Calu3 (cell line): Measurements from ENCODE around the gene DYSF. TPM values are rescaled to one million over a fixed set of nuclear protein-coding genes. Genes with fewer than 3 reads are reported as not detected.

Experiments
- BruUV-seq: library from RNA; stranded (reverse); fragments of 400-500 nt; replicated peaks from 2 replicates; lab custom pipeline; 2021; lab: Mats Ljungman, UMichigan
- CTCF ChIA-PET: fragments of 300-600 bp; sonication (Branson Sonifier 250); formaldehyde crosslinking; loops from one replicate; lab custom pipeline; 2022; ENCODE audit warnings: antibody characterized with exemption; lab: Charles Lee
- DNase-seq: peaks from one replicate; pipeline ENCODE4 v3.0.0; 2022
- H3K27ac Mint-ChIP-seq: one replicate; pipeline ENCODE4 v1.8.0; 2022; ENCODE audit warnings: mixed read lengths; ENCODE audit not compliant: unreplicated experiment
- H3K27me3 Mint-ChIP-seq: one replicate; pipeline ENCODE4 v1.8.0; 2022; ENCODE audit warnings: mixed read lengths; ENCODE audit not compliant: unreplicated experiment
- H3K36me3 Mint-ChIP-seq: one replicate; pipeline ENCODE4 v1.8.0; 2022; ENCODE audit warnings: mild to moderate bottlenecking, moderate library complexity, mixed read lengths; ENCODE audit not compliant: insufficient read depth, unreplicated experiment
- H3K4me1 Mint-ChIP-seq: one replicate; pipeline ENCODE4 v1.8.0; 2022; ENCODE audit warnings: mild to moderate bottlenecking, low read depth, mixed read lengths; ENCODE audit not compliant: unreplicated experiment
- H3K4me3 Mint-ChIP-seq: one replicate; pipeline ENCODE4 v1.8.0; 2022; ENCODE audit warnings: mild to moderate bottlenecking, low read depth, moderate library complexity, mixed read lengths; ENCODE audit not compliant: unreplicated experiment
- H3K9me3 Mint-ChIP-seq: one replicate; pipeline ENCODE4 v1.8.0; 2022; ENCODE audit warnings: low read depth, mixed read lengths; ENCODE audit not compliant: unreplicated experiment
- CTCF ChIP-seq: fragments of 200-600 bp; IDR thresholded peaks from one replicate; pipeline ENCODE4 v1.8.0; 2022; ENCODE audit warnings: antibody characterized with exemption; ENCODE audit not compliant: unreplicated experiment
- intact Hi-C: fragments of 100-400 bp; cut with micrococcal nuclease; formaldehyde crosslinking; loops from one replicate; pipeline ENCODE4 v1.10.0; 2022; ENCODE audit not compliant: unreplicated experiment
- total RNA-seq: library from RNA; stranded (reverse); gene quantifications from 2 replicates; pipeline ENCODE4 v1.2.3, GENCODE V29; 2022

DYSF gene
- total RNA-seq, 1 experiment from 2014 or later, result 3.2 TPM

- H3K27me3 Mint-ChIP-seq, result peaks cover 55% of the 10 kb centered on the region
- H3K9me3 Mint-ChIP-seq, result no peaks in the 10 kb centered on the region
- H3K4me3 Mint-ChIP-seq, result no peak overlapping the region
- H3K4me1 Mint-ChIP-seq, result no peaks in the 10 kb centered on the region
- CTCF ChIA-PET, result interaction anchor here (0.6 kb wide), 2 partner anchors 167 to 235 kb away, joined by 3 to 7 read pairs; no protein-coding TSS in a partner anchor
- H3K36me3 Mint-ChIP-seq, result no peaks in the 10 kb centered on the region
- H3K27ac Mint-ChIP-seq, result no peak overlapping the region
- no peak for TF ChIP-seq CTCF
- BruUV-seq, result no TSS peak
- intact Hi-C loops, result no loop called here
- DNase-seq, result no peak
Measured at GRCh38 chr2:71683070-71683469, 229.7 kb downstream of the DYSF start.

- Mint-ChIP-seq H3K36me3 (no peaks in the 10 kb centered on the region), H3K9me3 (no peaks in the 10 kb centered on the region), H3K27me3 (peaks cover 55% of the 10 kb centered on the region), H3K27ac (no peak overlapping the region), H3K4me3 (no peak overlapping the region), H3K4me1 (no peaks in the 10 kb centered on the region)
- TF ChIP-seq CTCF, result no peak
- CTCF ChIA-PET, result no interaction called here
- no TSS peak for BruUV-seq
- DNase-seq, result no peak
- intact Hi-C loops, result no loop called here
Measured at GRCh38 chr2:71683666-71684065, 230.3 kb downstream of the DYSF start.

GRCh38 chr2:71684226-71685072 lies 231.1 kb downstream of the DYSF start:
- Mint-ChIP-seq H3K36me3 (no peaks in the 10 kb centered on the region), H3K27ac (no peak overlapping the region), H3K27me3 (peaks cover 55% of the 10 kb centered on the region), H3K4me1 (no peaks in the 10 kb centered on the region), H3K9me3 (no peaks in the 10 kb centered on the region), H3K4me3 (no peak overlapping the region)
- TF ChIP-seq CTCF, result no peak
- BruUV-seq, result no TSS peak
- intact Hi-C loops, result no loop called here
- CTCF ChIA-PET, result interaction anchor here (0.8 kb wide), 1 partner anchor 14 kb away, joined by 3 read pairs; no protein-coding TSS in a partner anchor
- DNase-seq, result no peak

DNA sequence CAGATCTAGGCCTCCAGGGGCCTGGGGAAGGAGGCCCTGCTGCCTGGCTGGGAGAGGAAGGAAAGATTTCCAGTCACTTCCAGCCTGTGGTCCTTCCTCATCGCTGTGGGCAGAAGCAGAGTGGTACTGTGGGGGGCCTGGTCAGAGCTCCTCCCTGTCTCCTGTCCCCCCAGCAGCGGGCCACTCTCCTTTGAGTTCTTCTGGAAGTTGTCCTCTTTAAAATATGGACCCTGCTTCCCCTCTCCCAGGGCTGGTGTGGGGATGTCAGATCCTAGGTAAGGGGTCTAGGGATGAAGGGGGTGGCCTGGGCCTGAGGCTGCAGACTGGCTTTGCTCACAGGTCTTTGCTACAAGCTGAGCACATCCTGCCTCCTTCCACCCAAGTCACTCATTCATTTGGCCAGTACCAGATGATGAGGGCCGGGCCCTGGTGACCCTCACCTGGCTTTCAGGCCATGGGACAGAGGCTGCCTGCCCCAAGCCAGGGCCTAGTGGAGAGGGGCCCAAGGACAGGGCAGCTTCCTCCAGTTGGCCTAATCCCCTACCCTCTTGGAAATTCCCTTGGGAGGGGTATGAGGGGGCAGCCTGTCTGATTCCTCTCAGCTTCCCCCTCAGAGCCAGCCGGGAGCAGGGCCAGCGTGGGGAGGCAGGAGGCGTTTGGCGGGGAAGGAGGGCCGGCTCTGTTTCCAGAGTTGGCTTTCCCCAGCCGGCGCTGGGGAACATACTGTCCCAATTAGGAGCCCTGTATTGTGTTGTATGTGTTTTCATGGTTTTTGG lies 231.9 kb downstream of the DYSF start:
- intact Hi-C loops, result no loop called here
- Mint-ChIP-seq H3K9me3 (no peaks in the 10 kb centered on the region), H3K36me3 (no peaks in the 10 kb centered on the region), H3K27me3 (peaks cover 62% of the 10 kb centered on the region), H3K4me3 (no peak overlapping the region), H3K27ac (no peak overlapping the region), H3K4me1 (no peaks in the 10 kb centered on the region)
- BruUV-seq, result no TSS peak
- CTCF ChIA-PET, result interaction anchor here (0.8 kb wide), 1 partner anchor 13 kb away, joined by 3 read pairs; no protein-coding TSS in a partner anchor
- no peak for TF ChIP-seq CTCF
- DNase-seq, result no peak
